NCI-H2196 (cell line): ENCODE measurements around the gene KYNU.
"Not testable (repeated sequence)": the region's sequence is repeated elsewhere in the genome, so short reads cannot be mapped to it uniquely, and the experiment has no call there.

Experiments used
- DNase-seq: peaks from one replicate; lab custom pipeline; 2025; ENCODE audit not compliant: unreplicated experiment; lab: John Stamatoyannopoulos, UW

KYNU gene

GRCh38 chr2:142877216-142877838 lies at the start of gene KYNU:
KYNU (plus strand) TSS chr2:142877664; CDS start chr2:142885368, 7,704 bp downstream.
- DNase-seq = no peak

- DNase-seq = no peak
These were observed 43.4 kb upstream of the KYNU start for GRCh38 chr2:142834021-142834420.

GRCh38 chr2:142840436-142840835 lies 37.0 kb upstream of the KYNU start:
- no peak for DNase-seq

- no peak for DNase-seq
These were observed 35.7 kb upstream of the KYNU start for GRCh38 chr2:142841788-142842187.

- no peak for DNase-seq
These were observed 35.1 kb upstream of the KYNU start for GRCh38 chr2:142842369-142842768.

- DNase-seq = no peak
These were observed 33.7 kb upstream of the KYNU start for GRCh38 chr2:142843731-142844130.

GRCh38 chr2:142848023-142848606 lies 29.3 kb upstream of the KYNU start:
- no peak for DNase-seq

- no peak for DNase-seq
These were observed 27.6 kb upstream of the KYNU start for GRCh38 chr2:142849820-142850219.

GRCh38 chr2:142853912-142854311 lies 23.6 kb upstream of the KYNU start:
- no peak for DNase-seq

- DNase-seq = no peak
These were observed 20.0 kb upstream of the KYNU start for GRCh38 chr2:142857256-142858164.

- DNase-seq = no peak
These were observed 18.5 kb upstream of the KYNU start for GRCh38 chr2:142858961-142859360.

GRCh38 chr2:142862299-142862698 lies 15.2 kb upstream of the KYNU start:
- no peak for DNase-seq

- DNase-seq = no peak
These were observed 14.6 kb upstream of the KYNU start for GRCh38 chr2:142862847-142863246.

- DNase-seq = no peak
These were observed 13.9 kb upstream of the KYNU start for GRCh38 chr2:142863485-142863961.

- not testable (repeated sequence) for DNase-seq
These were observed 12.9 kb upstream of the KYNU start for GRCh38 chr2:142864605-142865004.

GRCh38 chr2:142865924-142866323 lies 11.5 kb upstream of the KYNU start:
- DNase-seq = no peak

GRCh38 chr2:142866426-142866825 lies 11.0 kb upstream of the KYNU start:
- DNase-seq = no peak

GRCh38 chr2:142867136-142867535 lies 10.3 kb upstream of the KYNU start:
- no peak for DNase-seq

GRCh38 chr2:142868229-142868762 lies 9.2 kb upstream of the KYNU start:
- no peak for DNase-seq

- not testable (repeated sequence) for DNase-seq
These were observed 8.4 kb upstream of the KYNU start for GRCh38 chr2:142869065-142869460.

- no peak for DNase-seq
These were observed 7.9 kb upstream of the KYNU start for GRCh38 chr2:142869461-142870106.
